GM12878 (cell line): ENCODE data around the gene CEP250. TPM values are rescaled to one million over a fixed set of nuclear protein-coding genes. Genes with fewer than 3 reads are reported as not detected.

Experiments
- BCLAF1 ChIP-seq: fragments of 450-650 bp; IDR thresholded peaks from 2 replicates; pipeline ENCODE4 v1.6.1; 2017; ENCODE audit warnings: antibody characterized with exemption, mild to moderate bottlenecking, moderate library complexity
- CBX5 ChIP-seq: sonication (generic); IDR thresholded peaks from 2 replicates; pipeline ENCODE4 v1.6.1; 2016; ENCODE audit warnings: low read depth, moderate library complexity, mild to moderate bottlenecking, inconsistent platforms
- CHD1 ChIP-seq: IDR thresholded peaks from 2 replicates; pipeline ENCODE4 v1.6.1; 2012; ENCODE audit warnings: low read depth, low read length, improper control_type of control experiment
- E4F1 ChIP-seq: fragments of 450-650 bp; IDR thresholded peaks from 2 replicates; pipeline ENCODE4 v1.6.1; 2018; ENCODE audit warnings: borderline replicate concordance, mild to moderate bottlenecking; ENCODE audit not compliant: partially characterized antibody
- NFIC ChIP-seq: IDR thresholded peaks from 2 replicates; pipeline ENCODE4 v1.6.1; 2012; ENCODE audit warnings: low read depth, mild to moderate bottlenecking, inconsistent platforms, low read length, moderate library complexity
- RAD21 ChIP-seq: IDR thresholded peaks from 2 replicates; pipeline ENCODE4 v1.6.1; 2011; ENCODE audit warnings: mild to moderate bottlenecking, low read depth, low read length, moderate library complexity; ENCODE audit not compliant: insufficient read depth
- TAF1 ChIP-seq: IDR thresholded peaks from 2 replicates; pipeline ENCODE4 v1.6.1; 2011; ENCODE audit warnings: mild to moderate bottlenecking, low read depth, low read length, borderline replicate concordance
- WRNIP1 ChIP-seq: IDR thresholded peaks from 2 replicates; pipeline ENCODE4 v1.6.1; 2011; ENCODE audit warnings: low read depth, low read length, improper control_type of control experiment, borderline replicate concordance
- polyA plus RNA-seq, 11 experiments: library from polyadenylated mRNA; depleted of rRNA in 4 of 11; unstranded in 6 of 11; stranded (reverse) in 5 of 11; fragments of >200 nt; fragmentation: Nextera tagmentation in 4 of 11; fragmentation: Illumina TruSeq in 1 of 11; extraction: Ambion mirVana in 4 of 11; extraction: Trizol in 1 of 11; gene quantifications; 1 replicate in 1 of 11; 2 replicates in 10 of 11; pipeline versions ENCODE4 v1.2.1 to v1.2.3, GENCODE V29; 2011 to 2016; ENCODE audit warnings: inconsistent platforms in 2 of 11, missing spikeins in 2 of 11, low read depth in 1 of 11
- total RNA-seq, 4 experiments: library from RNA; depleted of rRNA in 3 of 4; stranded (reverse); fragments of >200 nt in 3 of 4; fragmentation: Illumina TruSeq in 1 of 4; extraction: Trizol in 1 of 4; gene quantifications; 2 replicates each; pipeline versions ENCODE4 v1.2.1 to v1.2.3, GENCODE V29; 2013 to 2021

The CEP250 gene
- total and polyA plus RNA-seq, 10 of the 15 experiments (the other 5 are each of a cell fraction or from before 2014, with no cell fraction given): 2.4 to 41.6 (median 25.7) TPM

GRCh38 chr20:35492352-35492751 lies 37.0 kb downstream of the CEP250 start (continued):
- TF ChIP-seq CHD1 (no peak), RAD21 (no peak), CBX5 (no peak), NFIC (no peak), BCLAF1 (no peak), TAF1 (no peak), WRNIP1 (no peak), E4F1 (no peak)
